HCT116 (cell line): ENCODE data around the gene RPS14. TPM values are rescaled to one million over a fixed set of nuclear protein-coding genes. Genes with fewer than 3 reads are reported as not detected.
A peak's percentile ranks its signal among the peaks of the same experiment; 100 is the strongest.

ENCODE experiments used
- ATAC-seq: fragments of 200-7000 bp; cut with Tn5 transposase; 2 replicates; pipeline ENCODE4 v1.9.1; 2020; ENCODE audit warnings: mild to moderate bottlenecking, moderate library complexity
- BruUV-seq: library from RNA; stranded (reverse); fragments of 400-500 nt; replicated peaks from 2 replicates; lab custom pipeline; 2021; lab: Mats Ljungman, UMichigan
- CTCF ChIA-PET: fragments of 300-600 bp; sonication (Branson Sonifier 250); formaldehyde crosslinking; loops from one replicate; lab custom pipeline; 2021; ENCODE audit warnings: antibody characterized with exemption; lab: Charles Lee
- POLR2A ChIA-PET: fragments of 300-600, 350-600 bp; sonication (Branson Sonifier 250); formaldehyde crosslinking; loops from one replicate; lab custom pipeline; 2021; ENCODE audit warnings: antibody characterized with exemption; lab: Charles Lee
- RAD21 ChIA-PET, 2 experiments: fragments of 300-600 bp; sonication (Branson Sonifier 250); formaldehyde crosslinking; loops; one replicate each; lab custom pipeline; 2023; ENCODE audit warnings: low total read pairs in 2 of 2; ENCODE audit not compliant: uncharacterized antibody in 2 of 2, unreplicated experiment in 2 of 2, low non-redundant PET in 1 of 2; lab: Charles Lee
- DNase-seq: peaks from one replicate; pipeline ENCODE4 v3.0.0-alpha.2; 2010; ENCODE audit warnings: low read depth, low spot score
- H2AFZ ChIP-seq: fragments of 200-600 bp; shearing (Covaris generic), sonication (generic); 2 replicates; pipeline ENCODE4 v1.6.1; 2017; ENCODE audit warnings: low read depth, mixed run types, mixed read lengths, antibody characterized with exemption, low read length; ENCODE audit not compliant: poor library complexity, severe bottlenecking
- H3K27ac ChIP-seq: 2 replicates; pipeline ENCODE4 v1.5.1; 2012; ENCODE audit warnings: low read depth, low read length
- H3K27me3 ChIP-seq: fragments of 200-600 bp; sonication (generic); 2 replicates; pipeline ENCODE4 v1.6.1; 2016; ENCODE audit warnings: mixed run types, low read length, mixed read lengths; ENCODE audit not compliant: insufficient read depth
- H3K36me3 ChIP-seq, 2 experiments: fragments of 200-500 bp in 1 of 2; fragments of 200-600 bp in 1 of 2; sonication (Bioruptor generic) in 1 of 2; sonication (generic) in 1 of 2; 2 replicates each; pipeline versions ENCODE4 v1.5.1 to v1.6.1; 2014 to 2016; ENCODE audit warnings: low read length in 2 of 2, inconsistent platforms in 1 of 2, mixed read lengths in 1 of 2, mixed run types in 1 of 2; ENCODE audit not compliant: insufficient read depth in 2 of 2, control insufficient read depth in 1 of 2
- H3K4me1 ChIP-seq, 2 experiments: fragments of 200-600 bp in 1 of 2; sonication (generic) in 1 of 2; 2 replicates each; pipeline versions ENCODE4 v1.5.1 to v1.6.1; 2012 to 2017; ENCODE audit warnings: low read length in 2 of 2, inconsistent platforms in 1 of 2, mild to moderate bottlenecking in 1 of 2, mixed read lengths in 1 of 2, mixed run types in 1 of 2, moderate library complexity in 1 of 2; ENCODE audit not compliant: insufficient read depth in 2 of 2, control insufficient read depth in 1 of 2
- H3K4me2 ChIP-seq: fragments of 200-600 bp; sonication (generic); 2 replicates; pipeline ENCODE4 v1.6.1; 2017; ENCODE audit warnings: mixed run types, low read length, mixed read lengths
- H3K4me3 ChIP-seq, 2 experiments: fragments of 200-600 bp in 1 of 2; sonication (generic) in 1 of 2; replicated peaks in 1 of 2; 2 replicates each; pipeline ENCODE4 v1.5.1; 2011 to 2016; ENCODE audit warnings: low read length in 2 of 2, control low read depth in 1 of 2, low read depth in 1 of 2, mild to moderate bottlenecking in 1 of 2, mixed read lengths in 1 of 2, mixed run types in 1 of 2
- H3K79me2 ChIP-seq: fragments of 200-600 bp; sonication (generic); 2 replicates; pipeline ENCODE4 v1.6.1; 2017; ENCODE audit warnings: mild to moderate bottlenecking, mixed run types, low read length, moderate library complexity, mixed read lengths; ENCODE audit not compliant: insufficient read depth
- H3K9ac ChIP-seq: fragments of 200-600 bp; sonication (generic); 2 replicates; pipeline ENCODE4 v1.6.1; 2016; ENCODE audit warnings: low read length, mixed read lengths
- H3K9me2 ChIP-seq: fragments of 200-600 bp; sonication (generic), shearing (Covaris generic); 2 replicates; pipeline ENCODE4 v1.6.1; 2017; ENCODE audit warnings: mixed run types, mild to moderate bottlenecking, moderate library complexity; ENCODE audit not compliant: insufficient read depth
- H3K9me3 ChIP-seq, 2 experiments: fragments of 200-500 bp in 1 of 2; fragments of 200-600 bp in 1 of 2; sonication (Bioruptor generic) in 1 of 2; sonication (generic) in 1 of 2; 2 replicates each; pipeline ENCODE4 v1.6.1; 2014 to 2017; ENCODE audit warnings: low read length in 2 of 2, mixed read lengths in 2 of 2, inconsistent platforms in 1 of 2, low read depth in 1 of 2, mild to moderate bottlenecking in 1 of 2, mixed run types in 1 of 2, moderate library complexity in 1 of 2; ENCODE audit not compliant: control insufficient read depth in 1 of 2, insufficient read depth in 1 of 2
- H4K20me1 ChIP-seq: fragments of 200-600 bp; sonication (generic), shearing (Covaris generic); 2 replicates; pipeline ENCODE4 v1.6.1; 2017; ENCODE audit warnings: mixed run types, mild to moderate bottlenecking, moderate library complexity; ENCODE audit not compliant: insufficient read depth
- CEBPB ChIP-seq: IDR thresholded peaks from 2 replicates; pipeline ENCODE4 v1.6.1; 2012; ENCODE audit warnings: low read depth
- CTCF ChIP-seq, 3 experiments: fragments of 200-600 bp in 1 of 3; sonication (generic) in 1 of 3; IDR thresholded peaks in 2 of 3; conservative IDR thresholded peaks in 1 of 3; 2 replicates each; pipeline ENCODE4 v1.5.1; 2012 to 2017; ENCODE audit warnings: low read depth in 2 of 3, low read length in 2 of 3, antibody characterized with exemption in 1 of 3, borderline replicate concordance in 1 of 3, control low read depth in 1 of 3, mild to moderate bottlenecking in 1 of 3, mixed read lengths in 1 of 3, mixed run types in 1 of 3, moderate library complexity in 1 of 3; ENCODE audit not compliant: insufficient read depth in 1 of 3
- POLR2A ChIP-seq: IDR thresholded peaks from 2 replicates; pipeline ENCODE4 v1.7.0; 2011; ENCODE audit warnings: borderline replicate concordance; ENCODE audit not compliant: insufficient read depth, insufficient read length; ENCODE audit errors: extremely low read depth
- SP1 ChIP-seq: IDR thresholded peaks from 2 replicates; pipeline ENCODE4 v1.6.1; 2012; ENCODE audit warnings: low read depth
- TCF7L2 ChIP-seq: IDR thresholded peaks from 2 replicates; pipeline ENCODE4 v1.7.0; 2011; ENCODE audit warnings: borderline replicate concordance, inconsistent platforms; ENCODE audit not compliant: insufficient read depth, insufficient read length; ENCODE audit errors: extremely low read depth
- YY1 ChIP-seq: IDR thresholded peaks from 2 replicates; pipeline ENCODE4 v1.6.1; 2011; ENCODE audit warnings: low read length, low read depth, moderate library complexity, mild to moderate bottlenecking; ENCODE audit not compliant: insufficient replicate concordance; ENCODE audit errors: extremely low read depth
- ZBTB33 ChIP-seq: IDR thresholded peaks from 2 replicates; pipeline ENCODE4 v1.6.1; 2011; ENCODE audit warnings: mild to moderate bottlenecking, low read length, moderate library complexity; ENCODE audit not compliant: insufficient replicate concordance; ENCODE audit errors: extremely low read depth
- intact Hi-C: fragments of 100-400 bp; cut with micrococcal nuclease; formaldehyde crosslinking; loops from 2 replicates; pipeline ENCODE4 v1.10.0; 2022
- total RNA-seq: library from RNA; stranded (reverse); gene quantifications from one replicate; pipeline ENCODE4 v1.2.1, GENCODE V29; 2021; ENCODE audit not compliant: unreplicated experiment

RPS14 gene
- total RNA-seq, 1 experiment from 2014 or later: 2,557 TPM

GRCh38 chr5:150458802-150459557 lies 9.4 kb upstream of the RPS14 start:
- BruUV-seq: no TSS peak
- peaks cover 20 to 26% of the 10 kb centered on the region in 2 experiments for H3K4me1 ChIP-seq
- RAD21 ChIA-PET: interaction anchor here (0.6 to 1.9 kb wide), 5 partner anchors 86 to 191 kb away, joined by 4 to 9 read pairs (median 7); no protein-coding TSS in a partner anchor
- peak overlapping the region; percentile 56 for H3K4me2 ChIP-seq
- H2AFZ ChIP-seq: peak overlapping the region; percentile 93
- H3K79me2 ChIP-seq: no peaks in the 10 kb centered on the region
- POLR2A ChIA-PET: interaction anchor here (0.6 to 1.6 kb wide), 3 partner anchors 86 to 242 kb away, joined by 3 to 4 read pairs (median 3); partner anchors contain the start of gene RBM22
- CTCF ChIA-PET: interaction anchor here (0.6 to 1.6 kb wide), 16 partner anchors 14 to 992 kb away, joined by 3 to 17 read pairs (median 4); no protein-coding TSS in a partner anchor
- H3K27ac ChIP-seq: no peak overlapping the region; the same call in 1 of the 2 replicates
- no peaks in the 10 kb centered on the region for H3K36me3 ChIP-seq
- no peaks in the 10 kb centered on the region for H3K9me2 ChIP-seq
- no peaks in the 10 kb centered on the region for H3K27me3 ChIP-seq
- peak overlapping the region; percentile 35 for H3K9ac ChIP-seq
- intact Hi-C loops: loop anchor here (1.0 to 10.0 kb wide), 7 partner anchors 64 to 586 kb away; partner anchors contain the start of gene RBM22
- DNase-seq (no peak), ATAC-seq (peak; percentile 92)
- no peak overlapping the region for H3K4me3 ChIP-seq
- no peaks in the 10 kb centered on the region for H4K20me1 ChIP-seq
- peak; percentile 75 for TF ChIP-seq TCF7L2
- TF ChIP-seq CTCF (IDR thresholded peaks at IDR 0.05 in 2 of 3, conservative IDR thresholded peaks at IDR 0.05 in 1 of 3; ENCODE audit: borderline replicate concordance in 1 of 3, insufficient read depth in 1 of 3, low read depth in 2 of 3, low read length in 2 of 3): peak in 2 of 3 experiments; percentile 68 to 77; a peak in 4 of 6 replicates
- TF ChIP-seq CEBPB: no peak
- TF ChIP-seq ZBTB33: no peak
- no peak for TF ChIP-seq POLR2A
- TF ChIP-seq YY1: no peak
- TF ChIP-seq SP1: no peak
- no peaks in the 10 kb centered on the region for H3K9me3 ChIP-seq
